ENCODE measurements around the gene KCTD15. TPM values are rescaled to one million over a fixed set of nuclear protein-coding genes. Genes with fewer than 3 reads are reported as not detected.

KCTD15 gene
- total RNA-seq, 1 experiment from 2014 or later = 59.9 TPM

DNA sequence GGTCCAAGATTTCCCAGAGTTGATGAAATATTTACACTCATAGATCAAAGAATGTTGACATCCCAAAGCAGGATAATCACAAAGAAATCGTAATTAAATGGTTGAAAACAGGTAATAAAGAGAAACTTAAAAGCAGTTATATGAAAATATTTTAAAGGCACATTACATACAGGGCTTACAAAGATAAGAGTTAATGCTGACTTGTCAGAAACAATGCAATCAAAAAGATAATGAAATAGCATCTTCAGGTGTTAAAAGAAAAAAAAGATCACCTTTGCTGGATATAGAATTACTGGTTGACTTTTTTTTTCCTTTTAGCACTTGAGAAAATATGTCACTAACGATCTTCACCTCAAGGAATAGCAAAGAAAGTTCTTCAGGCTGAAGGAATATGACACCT is 48.8 kb downstream of the KCTD15 start:
- no peak overlapping the region for H3K23ac ChIP-seq (ENCODE audit: insufficient read length, low read depth, low read length)
- TF ChIP-seq, protein P1, sequence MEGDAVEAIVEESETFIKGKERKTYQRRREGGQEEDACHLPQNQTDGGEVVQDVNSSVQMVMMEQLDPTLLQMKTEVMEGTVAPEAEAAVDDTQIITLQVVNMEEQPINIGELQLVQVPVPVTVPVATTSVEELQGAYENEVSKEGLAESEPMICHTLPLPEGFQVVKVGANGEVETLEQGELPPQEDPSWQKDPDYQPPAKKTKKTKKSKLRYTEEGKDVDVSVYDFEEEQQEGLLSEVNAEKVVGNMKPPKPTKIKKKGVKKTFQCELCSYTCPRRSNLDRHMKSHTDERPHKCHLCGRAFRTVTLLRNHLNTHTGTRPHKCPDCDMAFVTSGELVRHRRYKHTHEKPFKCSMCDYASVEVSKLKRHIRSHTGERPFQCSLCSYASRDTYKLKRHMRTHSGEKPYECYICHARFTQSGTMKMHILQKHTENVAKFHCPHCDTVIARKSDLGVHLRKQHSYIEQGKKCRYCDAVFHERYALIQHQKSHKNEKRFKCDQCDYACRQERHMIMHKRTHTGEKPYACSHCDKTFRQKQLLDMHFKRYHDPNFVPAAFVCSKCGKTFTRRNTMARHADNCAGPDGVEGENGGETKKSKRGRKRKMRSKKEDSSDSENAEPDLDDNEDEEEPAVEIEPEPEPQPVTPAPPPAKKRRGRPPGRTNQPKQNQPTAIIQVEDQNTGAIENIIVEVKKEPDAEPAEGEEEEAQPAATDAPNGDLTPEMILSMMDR (conservative IDR thresholded peaks at IDR 0.05) = no peak
- peaks cover 0 to 2% (median 0%) of the 10 kb centered on the region in 3 experiments; a peak in 2 of 7 replicates for H3K36me3 Mint-ChIP-seq (ENCODE audit: insufficient read depth in 1 of 3, low read depth in 3 of 3)
- H2BK12ac ChIP-seq (ENCODE audit: insufficient read length, low read depth, low read length) = no peak overlapping the region
- H4K5ac ChIP-seq (ENCODE audit: insufficient read length, low read depth, low read length) = no peak overlapping the region
- no peak overlapping the region for H3K56ac ChIP-seq (ENCODE audit: insufficient read length, low read depth, low read length)
- no peak overlapping the region for H2AFZ ChIP-seq (ENCODE audit: low read length)
- H3K4me1 Mint-ChIP-seq = peaks cover 5 to 7% of the 10 kb centered on the region in 2 experiments
- no peaks in the 10 kb centered on the region; a peak in 2 of 5 replicates for H3K9me3 Mint-ChIP-seq
- no peaks in the 10 kb centered on the region for H3K9me3 ChIP-seq (ENCODE audit: control insufficient read depth, low read depth, low read length)
- H2BK120ac ChIP-seq (ENCODE audit: low read depth, low read length, poor library complexity, severe bottlenecking) = no peak overlapping the region
- H2BK20ac ChIP-seq (ENCODE audit: low read depth, low read length, poor library complexity, severe bottlenecking) = no peak overlapping the region
- H3K18ac ChIP-seq (ENCODE audit: insufficient read length, low read depth, low read length) = no peak overlapping the region
- H2AK5ac ChIP-seq (ENCODE audit: insufficient read length, low read length) = no peak overlapping the region
- no peak overlapping the region for H3K4me2 ChIP-seq (ENCODE audit: insufficient read depth, insufficient read length, low read length)
- H3K79me2 ChIP-seq (ENCODE audit: insufficient read depth, low read length) = no peaks in the 10 kb centered on the region
- no peak overlapping the region for H3K4ac ChIP-seq (ENCODE audit: low read depth, low read length)
- H3K14ac ChIP-seq (ENCODE audit: insufficient read depth, low read length) = no peak overlapping the region
- H2BK15ac ChIP-seq (ENCODE audit: low read depth, low read length) = no peak overlapping the region
- H3K4me1 ChIP-seq (ENCODE audit: insufficient read depth, low read length) = no peaks in the 10 kb centered on the region
- H4K8ac ChIP-seq (replicated peaks; ENCODE audit: insufficient read length, low read depth, low read length) = no peak overlapping the region
- H3K27me3 Mint-ChIP-seq (ENCODE audit: low read depth) = peaks cover 2% of the 10 kb centered on the region; the same call in 1 of the 2 replicates
- no peaks in the 10 kb centered on the region for H3K79me1 ChIP-seq (ENCODE audit: insufficient read depth, low read depth, low read length, poor library complexity, severe bottlenecking)
- DNase-seq = no peak
- H3K23me2 ChIP-seq (ENCODE audit: insufficient read length, low read depth, low read length, poor library complexity, severe bottlenecking) = no peaks in the 10 kb centered on the region
- no CpG with 5 or more reads among the region's 2 CpGs for WGBS (ENCODE audit: extremely low coverage, insufficient read length, low lambda C conversion rate)
- no peaks in the 10 kb centered on the region for H3K27me3 ChIP-seq (ENCODE audit: insufficient read depth, low read length)
- H3K27ac Mint-ChIP-seq = no peak overlapping the region
- H3K27ac ChIP-seq (ENCODE audit: insufficient read length, low read depth, low read length) = no peak overlapping the region
- H4K20me1 ChIP-seq (ENCODE audit: control insufficient read depth, insufficient read depth, insufficient read length) = no peaks in the 10 kb centered on the region
- no peak overlapping the region for H3T11ph ChIP-seq (ENCODE audit: low read length)
- no peak overlapping the region for H4K91ac ChIP-seq (ENCODE audit: insufficient read length, low read depth, low read length)
- H3K4me3 Mint-ChIP-seq = no peak overlapping the region
- H2BK5ac ChIP-seq (ENCODE audit: insufficient read length, low read length) = no peak overlapping the region
- no peak overlapping the region for H3K9ac ChIP-seq (ENCODE audit: extremely low read depth, insufficient read length, low read length)

Measured in H9 (cell line).